ENCODE measurements around the gene CCNG2.
A peak's percentile ranks its signal among the peaks of the same experiment; 100 is the strongest.

Gene CCNG2

GRCh38 chr4:77178560-77178959 lies 21.6 kb downstream of the CCNG2 start:
- DNase-seq: no peak

GRCh38 chr4:77179519-77179918 lies 22.5 kb downstream of the CCNG2 start:
- DNase-seq: no peak

- DNase-seq: no peak
Observed at GRCh38 chr4:77181720-77182119, 24.7 kb downstream of the CCNG2 start.

- DNase-seq: no peak
Observed at GRCh38 chr4:77183777-77184420, 26.9 kb downstream of the CCNG2 start.

GRCh38 chr4:77184974-77185373 lies 28.0 kb downstream of the CCNG2 start:
- no peak for DNase-seq

- DNase-seq: no peak
Observed at GRCh38 chr4:77185686-77186085, 28.7 kb downstream of the CCNG2 start.

- DNase-seq: no peak
Observed at GRCh38 chr4:77187322-77187721, 30.3 kb downstream of the CCNG2 start.

GRCh38 chr4:77188498-77189220 lies 31.7 kb downstream of the CCNG2 start:
- no peak for DNase-seq

GRCh38 chr4:77189412-77189811 lies 32.4 kb downstream of the CCNG2 start:
- no peak for DNase-seq

- DNase-seq: no peak
Observed at GRCh38 chr4:77190053-77190452, 33.0 kb downstream of the CCNG2 start.

- DNase-seq: no peak
Observed at GRCh38 chr4:77193046-77193445, 36.0 kb downstream of the CCNG2 start.

- no peak for DNase-seq
Observed at GRCh38 chr4:77193511-77194102, 36.6 kb downstream of the CCNG2 start.

- no peak for DNase-seq
Observed at GRCh38 chr4:77194366-77194765, 37.4 kb downstream of the CCNG2 start.

- no peak for DNase-seq
Observed at GRCh38 chr4:77194989-77195388, 38.0 kb downstream of the CCNG2 start.

- no peak for DNase-seq
Observed at GRCh38 chr4:77196866-77197265, 39.9 kb downstream of the CCNG2 start.

- DNase-seq: no peak
Observed at GRCh38 chr4:77197361-77197760, 40.4 kb downstream of the CCNG2 start.

- DNase-seq: no peak
Observed at GRCh38 chr4:77197831-77198230, 40.8 kb downstream of the CCNG2 start.

- no peak for DNase-seq
Observed at GRCh38 chr4:77199276-77199675, 42.3 kb downstream of the CCNG2 start.

GRCh38 chr4:77199701-77200100 lies 42.7 kb downstream of the CCNG2 start:
- no peak for DNase-seq

GRCh38 chr4:77201343-77201742 lies 44.3 kb downstream of the CCNG2 start:
- no peak for DNase-seq

- no peak for DNase-seq
Observed at GRCh38 chr4:77201857-77202256, 44.9 kb downstream of the CCNG2 start.

- no peak for DNase-seq
Observed at GRCh38 chr4:77202491-77202890, 45.5 kb downstream of the CCNG2 start.

GRCh38 chr4:77203380-77204197 lies 46.6 kb downstream of the CCNG2 start:
- DNase-seq: peak; percentile 2

- no peak for DNase-seq
Observed at GRCh38 chr4:77204621-77205020, 47.6 kb downstream of the CCNG2 start.
